Ishikawa (cell line): Measurements from ENCODE around the gene ACTN4.

ENCODE experiments used
- CEBPB ChIP-seq: IDR thresholded peaks from 2 replicates; pipeline ENCODE4 v1.6.1; 2012
- CREB1 ChIP-seq: IDR thresholded peaks from 2 replicates; pipeline ENCODE4 v1.6.1; 2012; ENCODE audit warnings: low read depth
- EGR1 ChIP-seq: IDR thresholded peaks from 2 replicates; pipeline ENCODE4 v1.6.1; 2012
- EP300 ChIP-seq: IDR thresholded peaks from 2 replicates; pipeline ENCODE4 v1.6.1; 2012; ENCODE audit warnings: borderline replicate concordance
- FOXM1 ChIP-seq: IDR thresholded peaks from 2 replicates; pipeline ENCODE4 v1.6.1; 2012; ENCODE audit warnings: low read depth, borderline replicate concordance
- RAD21 ChIP-seq: IDR thresholded peaks from 2 replicates; pipeline ENCODE4 v1.6.1; 2012; ENCODE audit warnings: low read depth
- TAF1 ChIP-seq: IDR thresholded peaks from 2 replicates; pipeline ENCODE4 v1.6.1; 2012; ENCODE audit warnings: low read depth, mild to moderate bottlenecking
- YY1 ChIP-seq: IDR thresholded peaks from 2 replicates; pipeline ENCODE4 v1.6.1; 2012; ENCODE audit warnings: low read depth
- ZBTB7A ChIP-seq: IDR thresholded peaks from 2 replicates; pipeline ENCODE4 v1.6.1; 2012; ENCODE audit warnings: low read depth
- TF ChIP-seq, protein P1 (sequence below): IDR thresholded peaks from 2 replicates; pipeline ENCODE4 v1.6.1; 2012
- TF ChIP-seq, protein P2 (sequence below): IDR thresholded peaks from 2 replicates; pipeline ENCODE4 v1.6.1; 2012
- TF ChIP-seq, protein P3 (sequence below): IDR thresholded peaks from 2 replicates; pipeline ENCODE4 v1.6.1; 2012; ENCODE audit warnings: low read depth, mild to moderate bottlenecking

DNA sequence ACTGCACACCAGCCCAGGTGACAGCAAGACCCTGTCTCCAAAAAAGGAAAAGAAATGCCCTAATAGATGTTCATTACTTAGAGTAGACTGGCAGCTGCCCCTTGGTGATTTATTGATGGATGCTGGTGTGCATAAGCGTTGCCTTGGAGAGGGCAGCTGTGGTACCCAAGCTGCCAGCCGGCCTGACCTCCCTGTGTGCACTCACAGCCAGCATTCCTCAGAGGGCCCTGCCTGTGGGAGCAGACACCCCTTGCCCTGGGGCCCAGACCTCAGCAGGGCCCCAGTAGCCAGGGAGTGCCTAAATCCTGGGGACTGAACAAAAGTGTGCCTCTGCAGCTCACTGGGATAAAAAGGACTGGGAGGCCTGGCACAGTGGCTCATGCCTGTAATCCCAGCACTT, 7.8 kb upstream of the ACTN4 start:
- TF ChIP-seq RAD21 (no peak), EP300 (no peak), EGR1 (no peak), ZBTB7A (no peak), CREB1 (no peak), FOXM1 (no peak), YY1 (no peak), TAF1 (no peak), CEBPB (no peak)
- TF ChIP-seq, protein P1, sequence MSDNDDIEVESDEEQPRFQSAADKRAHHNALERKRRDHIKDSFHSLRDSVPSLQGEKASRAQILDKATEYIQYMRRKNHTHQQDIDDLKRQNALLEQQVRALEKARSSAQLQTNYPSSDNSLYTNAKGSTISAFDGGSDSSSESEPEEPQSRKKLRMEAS: no peak
- TF ChIP-seq, protein P2, sequence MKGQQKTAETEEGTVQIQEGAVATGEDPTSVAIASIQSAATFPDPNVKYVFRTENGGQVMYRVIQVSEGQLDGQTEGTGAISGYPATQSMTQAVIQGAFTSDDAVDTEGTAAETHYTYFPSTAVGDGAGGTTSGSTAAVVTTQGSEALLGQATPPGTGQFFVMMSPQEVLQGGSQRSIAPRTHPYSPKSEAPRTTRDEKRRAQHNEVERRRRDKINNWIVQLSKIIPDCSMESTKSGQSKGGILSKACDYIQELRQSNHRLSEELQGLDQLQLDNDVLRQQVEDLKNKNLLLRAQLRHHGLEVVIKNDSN: no peak
- TF ChIP-seq, protein P3, sequence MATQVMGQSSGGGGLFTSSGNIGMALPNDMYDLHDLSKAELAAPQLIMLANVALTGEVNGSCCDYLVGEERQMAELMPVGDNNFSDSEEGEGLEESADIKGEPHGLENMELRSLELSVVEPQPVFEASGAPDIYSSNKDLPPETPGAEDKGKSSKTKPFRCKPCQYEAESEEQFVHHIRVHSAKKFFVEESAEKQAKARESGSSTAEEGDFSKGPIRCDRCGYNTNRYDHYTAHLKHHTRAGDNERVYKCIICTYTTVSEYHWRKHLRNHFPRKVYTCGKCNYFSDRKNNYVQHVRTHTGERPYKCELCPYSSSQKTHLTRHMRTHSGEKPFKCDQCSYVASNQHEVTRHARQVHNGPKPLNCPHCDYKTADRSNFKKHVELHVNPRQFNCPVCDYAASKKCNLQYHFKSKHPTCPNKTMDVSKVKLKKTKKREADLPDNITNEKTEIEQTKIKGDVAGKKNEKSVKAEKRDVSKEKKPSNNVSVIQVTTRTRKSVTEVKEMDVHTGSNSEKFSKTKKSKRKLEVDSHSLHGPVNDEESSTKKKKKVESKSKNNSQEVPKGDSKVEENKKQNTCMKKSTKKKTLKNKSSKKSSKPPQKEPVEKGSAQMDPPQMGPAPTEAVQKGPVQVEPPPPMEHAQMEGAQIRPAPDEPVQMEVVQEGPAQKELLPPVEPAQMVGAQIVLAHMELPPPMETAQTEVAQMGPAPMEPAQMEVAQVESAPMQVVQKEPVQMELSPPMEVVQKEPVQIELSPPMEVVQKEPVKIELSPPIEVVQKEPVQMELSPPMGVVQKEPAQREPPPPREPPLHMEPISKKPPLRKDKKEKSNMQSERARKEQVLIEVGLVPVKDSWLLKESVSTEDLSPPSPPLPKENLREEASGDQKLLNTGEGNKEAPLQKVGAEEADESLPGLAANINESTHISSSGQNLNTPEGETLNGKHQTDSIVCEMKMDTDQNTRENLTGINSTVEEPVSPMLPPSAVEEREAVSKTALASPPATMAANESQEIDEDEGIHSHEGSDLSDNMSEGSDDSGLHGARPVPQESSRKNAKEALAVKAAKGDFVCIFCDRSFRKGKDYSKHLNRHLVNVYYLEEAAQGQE: no peak
